WTC11 (cell line): ENCODE measurements around the gene LRRC37A3.
"Not testable (repeated sequence)": the region's sequence is repeated elsewhere in the genome, so short reads cannot be mapped to it uniquely, and the experiment has no call there.

ENCODE experiments used
- CTCF ChIP-seq: fragments of 200-600 bp; IDR thresholded peaks from 2 replicates; pipeline ENCODE4 v1.8.0; 2022; ENCODE audit warnings: antibody characterized with exemption
- ZBTB21 ChIP-seq: sonication (generic); formaldehyde crosslinking; IDR thresholded peaks from 2 replicates; pipeline ENCODE4 v1.8.1; 2023; ENCODE audit warnings: mild to moderate bottlenecking, missing genetic modification reagents, borderline replicate concordance
- TF ChIP-seq, protein P1 (sequence below): sonication (generic); formaldehyde crosslinking; IDR thresholded peaks from 2 replicates; pipeline ENCODE4 v1.8.0; 2022; ENCODE audit warnings: mild to moderate bottlenecking, missing genetic modification reagents

DNA sequence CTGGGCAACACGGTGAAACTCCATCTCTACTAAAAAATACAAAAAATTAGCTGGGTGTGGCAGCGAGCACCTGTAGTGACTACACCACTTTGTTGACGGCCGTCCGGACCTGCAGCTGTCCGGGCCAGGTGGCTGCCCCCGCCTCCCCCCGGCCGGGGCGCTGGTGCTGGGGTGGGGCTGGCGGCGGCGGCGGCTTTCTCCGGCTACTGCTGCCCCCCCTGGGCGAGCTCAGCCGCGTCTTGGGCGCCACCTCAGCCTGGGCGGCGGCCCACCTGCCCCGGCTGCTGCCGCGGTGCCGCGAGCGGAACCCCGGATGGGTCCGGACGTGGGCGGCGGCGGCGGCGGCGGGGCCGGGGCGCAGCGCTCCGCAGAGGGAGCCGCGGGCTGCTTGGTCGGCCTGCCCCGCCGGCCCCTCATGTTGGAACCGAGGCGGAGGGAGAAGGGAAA, 413 bp downstream of the LRRC37A3 start:
- not testable (repeated sequence) for TF ChIP-seq CTCF; ZBTB21 (CRISPR knock-in tag)
- TF ChIP-seq, protein P1, sequence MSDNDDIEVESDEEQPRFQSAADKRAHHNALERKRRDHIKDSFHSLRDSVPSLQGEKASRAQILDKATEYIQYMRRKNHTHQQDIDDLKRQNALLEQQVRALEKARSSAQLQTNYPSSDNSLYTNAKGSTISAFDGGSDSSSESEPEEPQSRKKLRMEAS (CRISPR knock-in tag) = not testable (repeated sequence)
